Right lobe of liver (tissue), 6 donors: Measurements from ENCODE around the gene DTNA. TPM values are rescaled to one million over a fixed set of nuclear protein-coding genes. Genes with fewer than 3 reads are reported as not detected.

Experiments used
- ATAC-seq, 4 donors: fragments of 200-7000 bp; cut with Tn5 transposase; one replicate each; pipeline ENCODE4 v1.9.1; 2020; ENCODE audit warnings: mild to moderate bottlenecking in 4 of 4, moderate library complexity in 4 of 4
- DNase-seq, 3 donors: peaks; one replicate each; pipeline ENCODE4 v3.0.0-alpha.2; 2020
- H3K27ac ChIP-seq, 3 donors: fragments of 200-600 bp; one replicate each; pipeline ENCODE4 v1.8.0; 2022
- H3K27me3 ChIP-seq, 2 donors: fragments of 200-600 bp; one replicate each; pipeline ENCODE4 v1.8.0; 2022
- H3K36me3 ChIP-seq, 4 donors: fragments of 200-600 bp; sonication (generic) in 1 of 4; one replicate each; pipeline versions ENCODE4 v1.5.1 to v1.8.0; 2017 to 2022; ENCODE audit warnings: control low read depth in 1 of 4
- H3K4me1 ChIP-seq, 4 donors: fragments of 200-600 bp; sonication (generic) in 1 of 4; one replicate each; pipeline versions ENCODE4 v1.5.1 to v1.8.0; 2017 to 2022; ENCODE audit warnings: control low read depth in 1 of 4
- H3K4me3 ChIP-seq, 3 donors: fragments of 200-600 bp; one replicate each; pipeline ENCODE4 v1.8.0; 2022
- H3K9me3 ChIP-seq, 4 donors: fragments of 200-600 bp; sonication (generic) in 1 of 4; one replicate each; pipeline versions ENCODE4 v1.5.1 to v1.8.0; 2017 to 2022; ENCODE audit warnings: control low read depth in 1 of 4
- CTCF ChIP-seq, 4 donors: fragments of 200-600 bp in 3 of 4; fragments of 450-650 bp in 1 of 4; IDR thresholded peaks; one replicate each; pipeline versions ENCODE4 v1.5.1 to v1.8.0; 2016 to 2022; ENCODE audit warnings: antibody characterized with exemption in 4 of 4, mild to moderate bottlenecking in 2 of 4
- POLR2A ChIP-seq: fragments of 450-650 bp; IDR thresholded peaks from one replicate; pipeline ENCODE4 v1.6.1; 2017; ENCODE audit warnings: antibody characterized with exemption, mild to moderate bottlenecking
- WGBS: methylation state at CpG from one replicate; pipeline ENCODE4 v1.1.6; 2018; ENCODE audit warnings: low coverage, low lambda C conversion rate; ENCODE audit not compliant: insufficient coverage; ENCODE audit errors: missing lambda C conversion rate; 5-methylcytosine and 5-hydroxymethylcytosine counted together
- intact Hi-C, 2 donors: fragments of 100-400 bp; cut with DNase I; formaldehyde crosslinking; loops; one replicate each; pipeline versions ENCODE4 v1.11.2 to v1.14.1; 2022
- total RNA-seq, 6 experiments: library from RNA; depleted of rRNA in 2 of 6; stranded (reverse); fragments of >200 nt in 2 of 6; fragmentation: NEBNext Ultra II Directional in 3 of 6; extraction: Animal tissue kit (Norgen Biotek cat#: 25700) in 3 of 6; gene quantifications; one replicate each; pipeline versions ENCODE4 v1.1.0 to v1.2.4, GENCODE V29; 2016 to 2023
- donor health status: DM: no; HTN: yes; CAD: no.
- donor health status: DM: no; HTN: no; CAD: no.
- donor health status: DM: no; HTN: no; CAD: no.
- donor health status: DM: no; HTN: yes; CAD: no.
- donor health status: DM: no; HTN: yes; CAD: no.

Gene DTNA
- total RNA-seq, 6 experiments from 2014 or later = 0.90 to 29.4 (median 13.7) TPM

- H3K27me3 ChIP-seq = no peaks in the 10 kb centered on the region
- DNase-seq (no peak), ATAC-seq (no peak)
- H3K27ac ChIP-seq = no peak overlapping the region
- H3K9me3 ChIP-seq = no peaks in the 10 kb centered on the region
- no peaks in the 10 kb centered on the region for H3K4me1 ChIP-seq
- no peak overlapping the region for H3K4me3 ChIP-seq
- H3K36me3 ChIP-seq = no peaks in the 10 kb centered on the region
- intact Hi-C loops = no loop called here
- no peak for TF ChIP-seq POLR2A
- no peak for TF ChIP-seq CTCF (IDR thresholded peaks at IDR 0.05)
Measured at GRCh38 chr18:34847408-34847807, 137.3 kb downstream of the DTNA start.

- Histone ChIP-seq H3K27me3 (no peaks in the 10 kb centered on the region), H3K4me3 (no peak overlapping the region), H3K4me1 (no peaks in the 10 kb centered on the region), H3K36me3 (no peaks in the 10 kb centered on the region), H3K9me3 (no peaks in the 10 kb centered on the region), H3K27ac (no peak overlapping the region)
- DNase-seq (no peak), ATAC-seq (no peak)
- intact Hi-C loops = no loop called here
- TF ChIP-seq POLR2A = no peak
- no peak for TF ChIP-seq CTCF (IDR thresholded peaks at IDR 0.05)
- 80% methylated on average over 5 of the region's 5 CpGs for WGBS
Measured at GRCh38 chr18:34848156-34848555, 138.1 kb downstream of the DTNA start.

- Histone ChIP-seq H3K36me3 (no peaks in the 10 kb centered on the region), H3K9me3 (no peaks in the 10 kb centered on the region), H3K4me1 (no peaks in the 10 kb centered on the region), H3K4me3 (no peak overlapping the region), H3K27me3 (no peaks in the 10 kb centered on the region), H3K27ac (no peak overlapping the region)
- DNase-seq (no peak), ATAC-seq (no peak)
- intact Hi-C loops = no loop called here
- TF ChIP-seq CTCF (IDR thresholded peaks at IDR 0.05) (no peak), POLR2A (no peak)
- WGBS = 86% methylated on average over 3 of the region's 3 CpGs
Measured at GRCh38 chr18:34848695-34849094, 138.6 kb downstream of the DTNA start.

GRCh38 chr18:34857320-34857719 is 147.2 kb downstream of the DTNA start:
- Histone ChIP-seq H3K4me3 (no peak overlapping the region), H3K27me3 (no peaks in the 10 kb centered on the region), H3K4me1 (no peaks in the 10 kb centered on the region), H3K9me3 (no peaks in the 10 kb centered on the region), H3K36me3 (no peaks in the 10 kb centered on the region), H3K27ac (no peak overlapping the region)
- ATAC-seq (no peak), DNase-seq (no peak)
- no peak for TF ChIP-seq CTCF (IDR thresholded peaks at IDR 0.05)
- no peak for TF ChIP-seq POLR2A
- intact Hi-C loops = no loop called here
- WGBS = 96% methylated on average over 3 of the region's 3 CpGs

GRCh38 chr18:34858188-34858587 is 148.1 kb downstream of the DTNA start:
- intact Hi-C loops = no loop called here

More at GRCh38 chr18:34858188-34858587, 148.1 kb downstream of the DTNA start:
- 78% methylated on average over 2 of the region's 5 CpGs for WGBS
- Histone ChIP-seq H3K9me3 (no peaks in the 10 kb centered on the region), H3K4me1 (no peaks in the 10 kb centered on the region), H3K4me3 (no peak overlapping the region), H3K27ac (no peak overlapping the region), H3K36me3 (no peaks in the 10 kb centered on the region), H3K27me3 (no peaks in the 10 kb centered on the region)
- no peak for TF ChIP-seq POLR2A
- TF ChIP-seq CTCF (IDR thresholded peaks at IDR 0.05) = no peak
- ATAC-seq = no peak
- no peak for DNase-seq
